SK-N-SH treated with all-trans-retinoic acid at 6 μM for 48 hours (cell line): ENCODE results near the gene FOXA2.

ENCODE experiments used
- CSRNP3 ChIP-seq: fragments of 250-450 bp; sonication (Bioruptor Pico); IDR thresholded peaks from 2 replicates; pipeline ENCODE4 v1.5.1; 2021; ENCODE audit warnings: mild to moderate bottlenecking, moderate library complexity
- ZC3H10 ChIP-seq: fragments of 250-450 bp; sonication (Bioruptor Pico); IDR thresholded peaks from 2 replicates; pipeline ENCODE4 v1.5.1; 2021; ENCODE audit warnings: mild to moderate bottlenecking, moderate library complexity
- ZFP3 ChIP-seq: fragments of 250-450 bp; sonication (Bioruptor Pico); IDR thresholded peaks from 2 replicates; pipeline ENCODE4 v1.5.0; 2020; ENCODE audit warnings: mild to moderate bottlenecking, moderate library complexity
- TF ChIP-seq, protein P1 (sequence below): fragments of 250-450 bp; sonication (Bioruptor Pico); IDR thresholded peaks from 2 replicates; pipeline ENCODE4 v1.8.0; 2020; ENCODE audit warnings: mild to moderate bottlenecking, moderate library complexity, borderline replicate concordance

DNA sequence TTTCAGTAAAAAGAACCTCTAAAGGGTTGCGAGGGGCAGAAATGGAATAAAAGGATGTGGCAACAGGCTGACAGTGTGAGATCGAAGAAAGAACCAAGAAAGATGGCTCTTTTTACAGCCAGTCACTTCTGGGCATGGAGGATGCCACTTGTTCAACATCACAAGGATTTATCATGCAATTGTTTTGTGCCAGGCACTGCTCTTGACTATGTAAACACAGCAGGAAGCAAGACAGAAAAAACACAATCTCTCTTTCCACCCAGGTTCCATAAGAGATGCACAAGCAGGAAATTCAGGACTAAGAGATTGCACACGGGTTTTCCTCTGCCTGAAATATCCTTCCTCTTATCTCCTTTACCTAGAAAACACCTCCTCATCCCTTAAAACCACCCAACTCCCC lies 38.0 kb downstream of the FOXA2 start:
- no peak for TF ChIP-seq ZC3H10
- TF ChIP-seq ZFP3 (CRISPR knock-in tag), result no peak
- TF ChIP-seq CSRNP3, result no peak
- TF ChIP-seq, protein P1, sequence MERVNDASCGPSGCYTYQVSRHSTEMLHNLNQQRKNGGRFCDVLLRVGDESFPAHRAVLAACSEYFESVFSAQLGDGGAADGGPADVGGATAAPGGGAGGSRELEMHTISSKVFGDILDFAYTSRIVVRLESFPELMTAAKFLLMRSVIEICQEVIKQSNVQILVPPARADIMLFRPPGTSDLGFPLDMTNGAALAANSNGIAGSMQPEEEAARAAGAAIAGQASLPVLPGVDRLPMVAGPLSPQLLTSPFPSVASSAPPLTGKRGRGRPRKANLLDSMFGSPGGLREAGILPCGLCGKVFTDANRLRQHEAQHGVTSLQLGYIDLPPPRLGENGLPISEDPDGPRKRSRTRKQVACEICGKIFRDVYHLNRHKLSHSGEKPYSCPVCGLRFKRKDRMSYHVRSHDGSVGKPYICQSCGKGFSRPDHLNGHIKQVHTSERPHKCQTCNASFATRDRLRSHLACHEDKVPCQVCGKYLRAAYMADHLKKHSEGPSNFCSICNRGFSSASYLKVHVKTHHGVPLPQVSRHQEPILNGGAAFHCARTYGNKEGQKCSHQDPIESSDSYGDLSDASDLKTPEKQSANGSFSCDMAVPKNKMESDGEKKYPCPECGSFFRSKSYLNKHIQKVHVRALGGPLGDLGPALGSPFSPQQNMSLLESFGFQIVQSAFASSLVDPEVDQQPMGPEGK (CRISPR knock-in tag), result no peak
